ENCODE results near the gene KCNN2.

DNA sequence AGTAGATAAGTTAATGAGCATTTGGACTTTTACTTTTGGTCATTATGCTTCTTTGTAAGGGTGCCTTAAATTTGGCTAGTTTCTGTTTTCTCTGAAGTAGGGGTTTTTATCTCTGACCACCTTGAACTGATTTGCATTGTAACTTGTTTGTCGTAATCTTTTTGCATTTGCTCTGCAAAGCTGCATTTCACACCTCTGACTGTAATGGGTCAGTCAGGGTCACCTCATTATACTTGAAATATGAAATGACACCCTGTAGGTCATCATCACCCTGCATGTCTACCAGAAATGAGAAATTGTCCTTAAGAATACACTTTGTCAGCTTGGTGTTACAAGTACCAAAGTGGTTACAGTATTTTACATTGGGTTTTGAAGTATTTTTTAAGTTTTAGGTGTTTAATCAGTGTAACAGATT lies 74.0 kb downstream of the KCNN2 start:
- TF ChIP-seq POLR2A (IDR thresholded peaks at IDR 0.05), result no peak
- TF ChIP-seq, protein P1, sequence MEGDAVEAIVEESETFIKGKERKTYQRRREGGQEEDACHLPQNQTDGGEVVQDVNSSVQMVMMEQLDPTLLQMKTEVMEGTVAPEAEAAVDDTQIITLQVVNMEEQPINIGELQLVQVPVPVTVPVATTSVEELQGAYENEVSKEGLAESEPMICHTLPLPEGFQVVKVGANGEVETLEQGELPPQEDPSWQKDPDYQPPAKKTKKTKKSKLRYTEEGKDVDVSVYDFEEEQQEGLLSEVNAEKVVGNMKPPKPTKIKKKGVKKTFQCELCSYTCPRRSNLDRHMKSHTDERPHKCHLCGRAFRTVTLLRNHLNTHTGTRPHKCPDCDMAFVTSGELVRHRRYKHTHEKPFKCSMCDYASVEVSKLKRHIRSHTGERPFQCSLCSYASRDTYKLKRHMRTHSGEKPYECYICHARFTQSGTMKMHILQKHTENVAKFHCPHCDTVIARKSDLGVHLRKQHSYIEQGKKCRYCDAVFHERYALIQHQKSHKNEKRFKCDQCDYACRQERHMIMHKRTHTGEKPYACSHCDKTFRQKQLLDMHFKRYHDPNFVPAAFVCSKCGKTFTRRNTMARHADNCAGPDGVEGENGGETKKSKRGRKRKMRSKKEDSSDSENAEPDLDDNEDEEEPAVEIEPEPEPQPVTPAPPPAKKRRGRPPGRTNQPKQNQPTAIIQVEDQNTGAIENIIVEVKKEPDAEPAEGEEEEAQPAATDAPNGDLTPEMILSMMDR (IDR thresholded peaks at IDR 0.05), result no peak
